NB4 (cell line): ENCODE measurements around the gene BSPRY.
A peak's percentile ranks its signal among the peaks of the same experiment; 100 is the strongest.

Experiments used
- DNase-seq: peaks from one replicate; pipeline ENCODE4 v3.0.0; 2010; ENCODE audit warnings: low read depth
- H3K4me3 ChIP-seq: one replicate; pipeline ENCODE4 v1.5.1; 2011; ENCODE audit warnings: mild to moderate bottlenecking, low read depth, low read length, moderate library complexity
- CTCF ChIP-seq: IDR thresholded peaks from one replicate; pipeline ENCODE4 v1.5.1; 2012; ENCODE audit warnings: low read depth, low read length
- MAX ChIP-seq: IDR thresholded peaks from 2 replicates; pipeline ENCODE4 v1.6.1; 2011; ENCODE audit warnings: low read depth, low read length
- MYC ChIP-seq: IDR thresholded peaks from 2 replicates; pipeline ENCODE4 v1.6.1; 2011; ENCODE audit warnings: low read depth, low read length
- POLR2A ChIP-seq: IDR thresholded peaks from 2 replicates; pipeline ENCODE4 v1.6.1; 2011; ENCODE audit warnings: mild to moderate bottlenecking; ENCODE audit not compliant: insufficient read length; ENCODE audit errors: extremely low read depth

Gene BSPRY

GRCh38 chr9:113343732-113344231 is 5.6 kb upstream of the BSPRY start:
- H3K4me3 ChIP-seq: no peak overlapping the region
- peak; percentile 25 for DNase-seq
- TF ChIP-seq MYC: no peak

- TF ChIP-seq CTCF (no peak), MAX (no peak), POLR2A (no peak), MYC (no peak)
- no peak overlapping the region for H3K4me3 ChIP-seq
Measured at GRCh38 chr9:113345190-113345589, 4.2 kb upstream of the BSPRY start.

GRCh38 chr9:113345671-113346070 is 3.7 kb upstream of the BSPRY start:
- no peak for TF ChIP-seq MAX
- TF ChIP-seq CTCF: no peak
- TF ChIP-seq MYC: no peak
- TF ChIP-seq POLR2A: no peak
- DNase-seq: no peak
- no peak overlapping the region for H3K4me3 ChIP-seq

More at GRCh38 chr9:113345190-113345589, 4.2 kb upstream of the BSPRY start:
- no peak for DNase-seq

- no peak for TF ChIP-seq CTCF
- TF ChIP-seq MAX: no peak
- TF ChIP-seq MYC: no peak
- TF ChIP-seq POLR2A: no peak
- H3K4me3 ChIP-seq: no peak overlapping the region
Measured at GRCh38 chr9:113348437-113348836, 904 bp upstream of the BSPRY start.

GRCh38 chr9:113349066-113349444 is 286 bp upstream of the BSPRY start:
- peak; percentile 17 for DNase-seq
- no peak overlapping the region for H3K4me3 ChIP-seq
- TF ChIP-seq MYC: no peak
- TF ChIP-seq POLR2A: no peak
- no peak for TF ChIP-seq CTCF
- no peak for TF ChIP-seq MAX

More at GRCh38 chr9:113348437-113348836, 904 bp upstream of the BSPRY start:
- DNase-seq: no peak

GRCh38 chr9:113350107-113350661 is 843 bp downstream of the BSPRY start:
- TF ChIP-seq MAX (no peak), MYC (no peak), CTCF (no peak), POLR2A (no peak)
- no peak for DNase-seq
- no peak overlapping the region for H3K4me3 ChIP-seq
